Left ventricle myocardium inferior (tissue), 1 donor: ENCODE data around the gene FADD. TPM values are rescaled to one million over a fixed set of nuclear protein-coding genes. Genes with fewer than 3 reads are reported as not detected.

ENCODE experiments used
- DNase-seq: peaks from one replicate; pipeline ENCODE4 v3.0.0-alpha.2; 2020
- H3K27ac ChIP-seq: fragments of 200-600 bp; replicated peaks from 2 replicates; pipeline ENCODE4 v1.8.0; 2021
- H3K27me3 ChIP-seq: fragments of 200-600 bp; 2 replicates; pipeline ENCODE4 v1.8.0; 2021; ENCODE audit warnings: low read depth
- H3K36me3 ChIP-seq: fragments of 200-600 bp; 2 replicates; pipeline ENCODE4 v1.8.0; 2021
- H3K4me1 ChIP-seq: fragments of 200-600 bp; 2 replicates; pipeline ENCODE4 v1.8.0; 2021
- H3K4me3 ChIP-seq: fragments of 200-600 bp; 2 replicates; pipeline ENCODE4 v1.8.0; 2021; ENCODE audit warnings: mild to moderate bottlenecking, moderate library complexity
- H3K9me3 ChIP-seq: fragments of 200-600 bp; replicated peaks from 2 replicates; pipeline ENCODE4 v1.8.0; 2021
- intact Hi-C: fragments of 100-400 bp; cut with micrococcal nuclease; formaldehyde crosslinking; loops from one replicate; pipeline ENCODE4 v1.11.0; 2022
- total RNA-seq: library from RNA; stranded (reverse); fragmentation: NEBNext Ultra II Directional; extraction: Animal tissue kit (Norgen Biotek cat#: 25700); gene quantifications from one replicate; pipeline ENCODE4 v1.2.1, GENCODE V29; 2021
- TF ChIP-seq, protein P1 (sequence below): fragments of 200-600 bp; IDR thresholded peaks from 2 replicates; pipeline ENCODE4 v1.8.0; 2021; ENCODE audit warnings: antibody characterized with exemption, mild to moderate bottlenecking, borderline replicate concordance
- donor health status: DM: no; HTN: yes; CAD: no; lungs with severe emphysema.

FADD gene
- total RNA-seq, 1 donor from 2014 or later, result 10.7 TPM

DNA sequence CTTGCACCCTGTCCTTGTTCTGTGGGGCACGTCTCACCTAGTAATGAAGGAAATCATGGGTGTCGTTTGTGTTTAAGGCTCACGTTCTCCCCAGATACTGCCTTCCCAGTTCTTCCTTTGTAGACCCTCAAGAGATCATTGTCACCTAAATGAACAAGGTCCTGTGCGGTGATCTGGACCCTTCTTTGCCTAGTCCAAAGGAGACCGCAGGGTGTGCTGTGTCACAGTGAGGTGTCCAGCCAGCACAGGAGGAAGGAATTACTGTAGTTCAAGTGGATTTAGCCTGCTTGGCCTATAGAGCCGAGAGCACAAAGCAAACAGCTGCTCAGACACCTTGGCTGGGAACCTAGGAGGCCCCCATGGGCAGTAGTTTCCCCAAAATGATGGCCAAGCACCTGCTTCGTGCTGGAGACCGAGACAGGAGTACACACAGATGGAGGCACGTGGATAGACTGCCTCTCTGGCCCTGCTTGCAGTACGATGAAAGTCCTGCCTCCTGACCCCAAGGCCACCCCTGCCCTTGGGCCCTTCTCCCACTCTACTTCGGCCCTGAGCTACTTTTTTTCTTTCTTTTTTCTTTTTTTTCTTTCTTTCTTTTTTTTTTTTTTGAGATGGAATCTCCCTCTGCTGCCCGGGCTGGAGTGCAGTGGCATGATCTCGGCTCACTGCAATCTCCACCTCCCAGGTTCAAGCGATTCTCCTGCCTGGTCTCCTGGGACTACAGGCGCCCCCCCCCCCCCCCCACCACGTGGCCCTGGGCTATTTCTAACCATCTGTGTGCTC lies 48.0 kb downstream of the FADD start:
- Histone ChIP-seq H3K27me3 (no peaks in the 10 kb centered on the region), H3K4me3 (no peak overlapping the region), H3K27ac (no peak overlapping the region), H3K36me3 (no peaks in the 10 kb centered on the region), H3K4me1 (no peaks in the 10 kb centered on the region), H3K9me3 (no peaks in the 10 kb centered on the region)
- no peak for DNase-seq
- TF ChIP-seq, protein P1, sequence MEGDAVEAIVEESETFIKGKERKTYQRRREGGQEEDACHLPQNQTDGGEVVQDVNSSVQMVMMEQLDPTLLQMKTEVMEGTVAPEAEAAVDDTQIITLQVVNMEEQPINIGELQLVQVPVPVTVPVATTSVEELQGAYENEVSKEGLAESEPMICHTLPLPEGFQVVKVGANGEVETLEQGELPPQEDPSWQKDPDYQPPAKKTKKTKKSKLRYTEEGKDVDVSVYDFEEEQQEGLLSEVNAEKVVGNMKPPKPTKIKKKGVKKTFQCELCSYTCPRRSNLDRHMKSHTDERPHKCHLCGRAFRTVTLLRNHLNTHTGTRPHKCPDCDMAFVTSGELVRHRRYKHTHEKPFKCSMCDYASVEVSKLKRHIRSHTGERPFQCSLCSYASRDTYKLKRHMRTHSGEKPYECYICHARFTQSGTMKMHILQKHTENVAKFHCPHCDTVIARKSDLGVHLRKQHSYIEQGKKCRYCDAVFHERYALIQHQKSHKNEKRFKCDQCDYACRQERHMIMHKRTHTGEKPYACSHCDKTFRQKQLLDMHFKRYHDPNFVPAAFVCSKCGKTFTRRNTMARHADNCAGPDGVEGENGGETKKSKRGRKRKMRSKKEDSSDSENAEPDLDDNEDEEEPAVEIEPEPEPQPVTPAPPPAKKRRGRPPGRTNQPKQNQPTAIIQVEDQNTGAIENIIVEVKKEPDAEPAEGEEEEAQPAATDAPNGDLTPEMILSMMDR, result no peak
- intact Hi-C loops, result no loop called here

DNA sequence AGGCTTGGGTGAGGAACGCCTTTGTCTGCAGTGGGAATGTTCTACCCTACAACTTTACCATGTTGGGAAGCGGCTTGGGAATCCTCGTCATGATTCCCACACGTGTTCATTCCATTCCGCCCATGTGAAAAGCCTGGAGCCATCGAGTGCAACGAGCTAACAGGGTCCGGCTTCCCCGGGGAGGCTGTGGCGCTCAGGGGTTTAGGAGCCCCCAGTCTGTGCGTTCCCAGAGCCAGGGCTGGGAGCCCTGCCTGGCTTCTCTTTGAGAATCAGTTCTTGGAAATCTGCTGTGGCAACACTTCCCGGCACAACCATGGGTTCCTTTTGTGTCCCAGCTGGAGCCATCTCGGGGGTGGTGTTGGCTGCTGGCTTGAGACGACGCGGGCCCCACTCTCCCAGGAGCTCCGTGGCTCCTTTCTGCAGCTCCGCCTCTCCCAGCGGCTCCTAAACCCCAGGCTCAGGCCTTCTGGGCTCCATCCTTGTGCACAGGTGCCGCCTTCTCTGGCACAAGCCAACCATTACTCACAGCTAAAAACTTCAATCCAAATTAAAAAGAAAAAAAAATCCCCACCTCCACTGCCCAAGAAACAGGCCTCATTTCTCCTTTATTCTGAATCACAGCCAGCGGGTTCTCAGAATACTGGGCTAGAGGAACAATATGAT lies 48.7 kb downstream of the FADD start:
- intact Hi-C loops, result no loop called here
- H3K4me3 ChIP-seq, result no peak overlapping the region
- no peak overlapping the region for H3K27ac ChIP-seq
- H3K36me3 ChIP-seq, result no peaks in the 10 kb centered on the region
- no peak for DNase-seq
- no peaks in the 10 kb centered on the region for H3K9me3 ChIP-seq
- TF ChIP-seq, protein P1, result no peak
- no peaks in the 10 kb centered on the region for H3K27me3 ChIP-seq
- no peaks in the 10 kb centered on the region for H3K4me1 ChIP-seq

DNA sequence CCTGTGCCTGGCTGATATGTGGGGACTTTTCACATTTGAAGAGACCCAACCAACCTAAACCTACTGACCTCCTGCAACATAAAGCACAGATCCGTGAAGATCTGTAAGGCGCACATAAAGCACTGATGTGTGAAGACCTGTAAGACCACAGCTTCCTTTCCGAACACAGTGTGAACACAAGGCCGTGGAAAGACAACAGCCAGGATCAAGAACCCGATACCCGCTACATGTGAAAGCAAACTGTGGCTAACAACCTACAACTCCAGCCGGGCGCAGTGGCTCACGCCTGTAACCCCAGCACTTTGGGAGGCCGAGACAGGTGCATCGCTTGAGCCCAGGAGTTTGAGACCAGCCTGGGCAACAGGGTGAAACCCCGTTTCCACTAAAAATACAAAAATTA lies 49.7 kb downstream of the FADD start:
- no peak for DNase-seq
- H3K4me1 ChIP-seq, result no peaks in the 10 kb centered on the region
- H3K27ac ChIP-seq, result no peak overlapping the region
- no peak overlapping the region for H3K4me3 ChIP-seq
- H3K9me3 ChIP-seq, result no peaks in the 10 kb centered on the region
- TF ChIP-seq, protein P1, result no peak
- intact Hi-C loops, result no loop called here
- H3K27me3 ChIP-seq, result no peaks in the 10 kb centered on the region
- no peaks in the 10 kb centered on the region for H3K36me3 ChIP-seq

DNA sequence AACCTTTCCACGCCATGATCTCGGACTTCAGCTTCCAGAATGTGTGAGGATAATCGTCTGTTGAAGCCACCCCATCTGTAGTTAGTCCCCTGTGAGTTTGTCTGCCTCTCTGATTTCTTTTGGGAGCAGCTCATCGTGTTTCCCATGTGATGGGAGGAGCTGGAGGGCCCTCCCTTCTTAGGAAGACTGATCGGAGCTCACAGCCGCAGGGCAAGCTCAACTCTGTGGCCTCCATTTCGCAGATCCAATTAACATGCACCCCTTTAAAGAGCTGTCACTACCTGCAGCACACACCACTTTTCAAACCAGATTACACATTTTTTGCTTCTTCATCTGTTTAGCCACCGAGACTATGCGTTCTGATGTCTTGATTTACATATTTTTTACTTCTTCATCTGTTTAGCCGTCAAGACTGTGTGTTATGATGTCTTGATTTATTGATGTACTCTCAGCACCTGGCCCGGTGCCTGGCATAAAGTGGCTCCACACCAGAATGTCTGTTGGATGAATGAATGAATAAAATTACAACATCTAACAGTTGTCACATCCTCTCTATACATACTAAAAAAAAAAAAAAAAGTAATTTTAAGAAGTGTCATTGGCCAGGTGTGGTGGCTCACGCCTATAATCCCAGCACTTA lies 52.5 kb downstream of the FADD start:
- TF ChIP-seq, protein P1, result no peak
- Histone ChIP-seq H3K9me3 (no peaks in the 10 kb centered on the region), H3K27me3 (no peaks in the 10 kb centered on the region), H3K4me3 (no peak overlapping the region), H3K4me1 (no peaks in the 10 kb centered on the region), H3K36me3 (no peaks in the 10 kb centered on the region), H3K27ac (no peak overlapping the region)
- intact Hi-C loops, result no loop called here
- DNase-seq, result no peak

Other genes starting within 250 kb of the FADD start
- 7.7 TPM for gene ANO1, start 125.0 kb upstream of the FADD start, total RNA-seq
- 45.3 TPM for gene PPFIA1, start 67.4 kb downstream of the FADD start, total RNA-seq
- 144 TPM for gene CTTN, start 195.2 kb downstream of the FADD start, total RNA-seq